Activated CD8-positive, alpha-beta memory T cell treated with anti-CD3 and anti-CD28 coated beads, Interleukin-2, amount 50 U/mL, for 4 hours (primary cell): Measurements from ENCODE around the gene TALDO1.
A peak's percentile ranks its signal among the peaks of the same experiment; 100 is the strongest.
"Not testable (repeated sequence)": the region's sequence is repeated elsewhere in the genome, so short reads cannot be mapped to it uniquely, and the experiment has no call there.

Source experiments
- DNase-seq: peaks from one replicate; pipeline ENCODE4 v3.0.0-alpha.2; 2020

TALDO1 gene

GRCh38 chr11:719214-720016 lies 27.8 kb upstream of the TALDO1 start:
- DNase-seq, result no peak

- DNase-seq, result no peak
Observed at GRCh38 chr11:720017-720641, 27.1 kb upstream of the TALDO1 start.

GRCh38 chr11:720642-721246 lies 26.5 kb upstream of the TALDO1 start:
- DNase-seq, result peak; percentile 55

GRCh38 chr11:721247-721740 lies 26.0 kb upstream of the TALDO1 start:
- DNase-seq, result no peak

- DNase-seq, result peak; percentile 55
Observed at GRCh38 chr11:721741-722345, 25.4 kb upstream of the TALDO1 start.

GRCh38 chr11:722346-722811 lies 24.9 kb upstream of the TALDO1 start:
- no peak for DNase-seq

- DNase-seq, result peak; percentile 59
Observed at GRCh38 chr11:723120-723883, 24.0 kb upstream of the TALDO1 start.

GRCh38 chr11:724049-724777 lies 23.1 kb upstream of the TALDO1 start:
- no peak for DNase-seq

- no peak for DNase-seq
Observed at GRCh38 chr11:724778-725386, 22.4 kb upstream of the TALDO1 start.

GRCh38 chr11:725624-726202 lies 21.6 kb upstream of the TALDO1 start:
- DNase-seq, result no peak

- DNase-seq, result peak; percentile 51
Observed at GRCh38 chr11:726278-727220, 20.7 kb upstream of the TALDO1 start.

- no peak for DNase-seq
Observed at GRCh38 chr11:727281-727701, 20.0 kb upstream of the TALDO1 start.

GRCh38 chr11:727859-728748 lies 19.2 kb upstream of the TALDO1 start:
- DNase-seq, result peak; percentile 82

GRCh38 chr11:728901-729491 lies 18.3 kb upstream of the TALDO1 start:
- no peak for DNase-seq

GRCh38 chr11:729492-730074 lies 17.7 kb upstream of the TALDO1 start:
- no peak for DNase-seq

- no peak for DNase-seq
Observed at GRCh38 chr11:733072-733471, 14.2 kb upstream of the TALDO1 start.

- DNase-seq, result not testable (repeated sequence)
Observed at GRCh38 chr11:734541-734940, 12.7 kb upstream of the TALDO1 start.

GRCh38 chr11:737366-737765 lies 9.9 kb upstream of the TALDO1 start:
- no peak for DNase-seq
